Measurements from ENCODE around the gene AIF1.

The AIF1 gene

GRCh38 chr6:31579119-31579505 lies 35.9 kb upstream of the AIF1 start:
- TF ChIP-seq EZH2 (optimal IDR thresholded peaks at IDR 0.05; ENCODE audit: low read depth, low read length) (no peak), EZH2phosphoT487 (IDR thresholded peaks at IDR 0.05; ENCODE audit: low read length) (no peak), CTCF (IDR thresholded peaks at IDR 0.05; ENCODE audit: low read length) (no peak)
- Histone ChIP-seq H3K27me3 (replicated peaks; ENCODE audit: insufficient read depth, low read length) (peaks cover 77% of the 10 kb centered on the region), H3K9me2 (replicated peaks; ENCODE audit: insufficient read depth, low read length) (no peaks in the 10 kb centered on the region), H3K36me3 (replicated peaks; ENCODE audit: insufficient read depth, low read length) (no peaks in the 10 kb centered on the region), H3K4me3 (ENCODE audit: low read length) (no peak overlapping the region), H3K9me3 (replicated peaks; ENCODE audit: insufficient read depth, low read length) (no peaks in the 10 kb centered on the region), H3K4me2 (ENCODE audit: low read depth, low read length) (no peak overlapping the region), H3F3A (ENCODE audit: insufficient read depth, low read length) (no peaks in the 10 kb centered on the region), H4K20me1 (ENCODE audit: insufficient read depth, low read length) (no peaks in the 10 kb centered on the region), H3K4me1 (ENCODE audit: low read length) (peaks cover 19% of the 10 kb centered on the region), H3K9ac (ENCODE audit: low read length) (no peak overlapping the region), H3K79me2 (ENCODE audit: low read length) (no peaks in the 10 kb centered on the region), H3K27ac (ENCODE audit: low read length) (no peak overlapping the region), H2AFZ (ENCODE audit: low read length) (no peak overlapping the region)
- DNase-seq: no peak

- TF ChIP-seq CTCF (IDR thresholded peaks at IDR 0.05; ENCODE audit: low read length) (no peak), EZH2phosphoT487 (IDR thresholded peaks at IDR 0.05; ENCODE audit: low read length) (no peak), EZH2 (optimal IDR thresholded peaks at IDR 0.05; ENCODE audit: low read depth, low read length) (no peak)
- Histone ChIP-seq H3K9me2 (replicated peaks; ENCODE audit: insufficient read depth, low read length) (no peaks in the 10 kb centered on the region), H3K27me3 (replicated peaks; ENCODE audit: insufficient read depth, low read length) (peaks cover 71% of the 10 kb centered on the region), H3F3A (ENCODE audit: insufficient read depth, low read length) (no peaks in the 10 kb centered on the region), H3K36me3 (replicated peaks; ENCODE audit: insufficient read depth, low read length) (no peaks in the 10 kb centered on the region), H3K79me2 (ENCODE audit: low read length) (no peaks in the 10 kb centered on the region), H3K9ac (ENCODE audit: low read length) (no peak overlapping the region), H3K9me3 (replicated peaks; ENCODE audit: insufficient read depth, low read length) (no peaks in the 10 kb centered on the region), H2AFZ (ENCODE audit: low read length) (no peak overlapping the region), H4K20me1 (ENCODE audit: insufficient read depth, low read length) (no peaks in the 10 kb centered on the region), H3K4me3 (ENCODE audit: low read length) (no peak overlapping the region), H3K27ac (ENCODE audit: low read length) (no peak overlapping the region), H3K4me1 (ENCODE audit: low read length) (peaks cover 19% of the 10 kb centered on the region), H3K4me2 (ENCODE audit: low read depth, low read length) (no peak overlapping the region)
- no peak for DNase-seq
Measured at GRCh38 chr6:31579546-31580437, 35.2 kb upstream of the AIF1 start.

GRCh38 chr6:31580438-31580740 lies 34.6 kb upstream of the AIF1 start:
- peaks cover 19% of the 10 kb centered on the region for H3K4me1 ChIP-seq (ENCODE audit: low read length)
- TF ChIP-seq EZH2phosphoT487 (IDR thresholded peaks at IDR 0.05; ENCODE audit: low read length) (no peak), EZH2 (optimal IDR thresholded peaks at IDR 0.05; ENCODE audit: low read depth, low read length) (no peak), CTCF (IDR thresholded peaks at IDR 0.05; ENCODE audit: low read length) (no peak)
- peak overlapping the region; percentile 66 for H3K4me3 ChIP-seq (ENCODE audit: low read length)
- no peaks in the 10 kb centered on the region for H3K9me3 ChIP-seq (replicated peaks; ENCODE audit: insufficient read depth, low read length)
- peaks cover 65% of the 10 kb centered on the region for H3K27me3 ChIP-seq (replicated peaks; ENCODE audit: insufficient read depth, low read length)
- no peaks in the 10 kb centered on the region for H4K20me1 ChIP-seq (ENCODE audit: insufficient read depth, low read length)
- no peaks in the 10 kb centered on the region for H3K36me3 ChIP-seq (replicated peaks; ENCODE audit: insufficient read depth, low read length)
- peak overlapping the region; percentile 93 for H2AFZ ChIP-seq (ENCODE audit: low read length)
- no peak overlapping the region for H3K27ac ChIP-seq (ENCODE audit: low read length)
- H3K79me2 ChIP-seq (ENCODE audit: low read length): no peaks in the 10 kb centered on the region
- H3K9me2 ChIP-seq (replicated peaks; ENCODE audit: insufficient read depth, low read length): no peaks in the 10 kb centered on the region
- no peaks in the 10 kb centered on the region for H3F3A ChIP-seq (ENCODE audit: insufficient read depth, low read length)
- no peak overlapping the region; the same call in 1 of the 2 replicates for H3K9ac ChIP-seq (ENCODE audit: low read length)
- peak overlapping the region; percentile 99 for H3K4me2 ChIP-seq (ENCODE audit: low read depth, low read length)
- no peak for DNase-seq

All from MM.1S (cell line).